Adipose tissue (tissue), 3 donors: Measurements from ENCODE around the gene FTL. TPM values are rescaled to one million over a fixed set of nuclear protein-coding genes. Genes with fewer than 3 reads are reported as not detected.

ENCODE experiments used
- H3K27ac ChIP-seq: one replicate; pipeline ENCODE4 v1.5.1; 2013; ENCODE audit warnings: low read depth, low read length
- WGBS, 3 donors: extraction: QIAGEN DNeasy Blood & Tissue Kit; methylation state at CpG; one replicate each; pipeline ENCODE4 v1.1.7; 2013; 5-methylcytosine and 5-hydroxymethylcytosine counted together
- polyA plus RNA-seq, 3 donors: library from polyadenylated mRNA; stranded (reverse); fragments of 200-250 nt; gene quantifications; one replicate each; pipeline ENCODE4 v1.2.3, GENCODE V29; 2013
- donor health status: healthy with polysubstance abuse.
- donor health status: Bipolar disorder and iron deficiency.
- donor health status: healthy.

Gene FTL
- polyA plus RNA-seq, 3 donors: 1,172 to 18,296 (median 6,752) TPM

- WGBS, 3 donors: 91 to 96% (median 95%) methylated on average over 9 of the region's 9 CpGs
- no peak overlapping the region for H3K27ac ChIP-seq
Measured at GRCh38 chr19:48982280-48982679, 17.2 kb downstream of the FTL start.

DNA sequence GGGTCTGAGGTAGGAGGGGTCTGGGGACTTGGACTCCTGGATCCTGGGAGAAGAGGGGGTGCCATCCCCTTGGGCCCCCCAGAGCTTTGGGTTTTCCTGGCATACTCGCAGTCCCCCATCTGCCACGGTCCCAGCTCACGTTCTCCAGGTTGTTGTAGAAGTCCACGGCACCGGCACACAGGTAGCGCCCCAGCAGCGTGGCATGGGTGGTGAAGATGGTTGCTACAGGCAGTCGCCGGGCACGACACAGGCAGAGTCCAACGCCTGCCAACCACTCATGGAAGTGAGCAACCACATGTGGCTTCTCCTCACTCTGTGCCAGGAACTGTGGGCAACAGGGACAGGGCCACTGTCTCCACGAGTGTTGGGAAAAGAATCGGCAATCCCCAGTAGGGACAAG lies 20.6 kb downstream of the FTL start:
- no peak overlapping the region for H3K27ac ChIP-seq
- WGBS, 3 donors: 92 to 96% (median 93%) methylated on average over 13 of the region's 13 CpGs

GRCh38 chr19:48986211-48986610 lies 21.1 kb downstream of the FTL start:
- 81 to 100% (median 90%) methylated on average over 3 of the region's 3 CpGs for WGBS, 3 donors
- H3K27ac ChIP-seq: no peak overlapping the region

- H3K27ac ChIP-seq: no peak overlapping the region
- 85 to 88% (median 86%) methylated on average over 7 of the region's 7 CpGs for WGBS, 3 donors
Measured at GRCh38 chr19:48987323-48987722, 22.2 kb downstream of the FTL start.

DNA sequence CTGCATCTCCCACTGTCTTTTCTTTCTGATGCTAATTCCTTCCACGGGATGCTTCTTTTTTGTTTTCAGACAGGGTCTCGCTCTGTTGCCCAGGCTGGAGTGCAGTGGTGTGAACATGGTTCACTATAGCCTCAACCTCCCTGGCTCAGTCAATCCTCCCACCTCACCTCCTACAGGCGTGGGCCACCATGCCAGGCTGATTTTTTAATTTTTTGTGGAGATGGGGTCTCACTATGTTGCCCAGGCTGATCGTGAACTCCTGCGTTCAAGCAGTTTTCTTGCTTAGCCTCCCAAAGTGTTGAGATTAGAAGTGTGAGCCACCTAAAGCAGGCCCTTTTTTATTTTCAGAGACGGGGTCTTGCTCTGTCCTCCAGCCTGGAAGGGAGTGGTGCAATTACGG lies 23.2 kb downstream of the FTL start:
- WGBS, 3 donors: 86 to 98% (median 98%) methylated on average over 7 of the region's 7 CpGs

DNA sequence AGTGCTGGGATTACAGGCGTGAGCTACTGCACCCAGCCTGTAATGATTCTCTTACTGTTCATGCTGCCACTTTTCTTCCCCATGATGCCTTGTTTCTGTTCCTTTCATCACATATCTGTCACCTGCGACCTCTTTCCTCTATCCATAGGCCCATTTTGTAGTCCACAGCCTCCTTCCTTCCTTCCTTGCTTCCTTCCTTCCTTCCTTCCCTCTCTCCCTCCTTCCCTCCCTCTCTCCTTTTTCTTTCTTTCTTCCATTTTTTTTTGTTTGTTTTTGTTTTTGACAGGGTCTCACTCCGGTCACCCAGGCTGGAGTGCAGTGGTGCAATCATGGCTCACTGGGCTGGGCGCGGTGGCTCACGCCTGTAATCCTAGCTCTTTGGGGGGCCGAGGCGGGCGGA lies 23.8 kb downstream of the FTL start:
- H3K27ac ChIP-seq: no peak overlapping the region
- WGBS, 3 donors: 87 to 91% (median 90%) methylated on average over 9 of the region's 9 CpGs

More for the DNA sequence above, 23.2 kb downstream of the FTL start:
- no peak overlapping the region for H3K27ac ChIP-seq

DNA sequence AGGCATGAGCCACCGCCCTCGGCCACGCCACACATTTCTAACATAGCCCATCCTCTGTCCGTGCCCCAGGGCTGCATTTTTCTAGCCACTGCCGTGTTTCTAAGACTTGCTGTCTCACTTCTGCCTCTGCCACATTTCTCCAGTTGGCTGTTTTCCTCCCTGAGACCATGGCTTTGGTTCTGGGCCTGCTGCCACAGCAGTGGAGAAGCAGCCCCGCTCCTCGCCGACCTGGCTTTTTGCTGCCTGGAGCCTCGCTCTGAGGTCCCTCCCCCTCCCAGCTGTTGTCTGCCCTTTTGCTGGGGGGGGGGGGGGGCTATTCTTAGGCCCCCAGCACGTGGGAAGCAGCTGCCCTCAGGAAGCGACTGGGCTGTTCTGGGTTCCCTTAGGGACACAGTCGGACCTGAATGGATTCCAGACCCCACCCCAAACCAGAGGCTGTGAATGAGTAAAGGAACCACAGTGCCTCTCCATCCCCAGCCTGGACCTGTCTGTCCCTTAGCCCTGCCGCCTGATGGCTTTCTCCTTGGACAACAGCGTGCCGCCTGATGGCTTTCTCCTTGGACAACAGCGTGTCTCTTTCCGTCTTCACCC lies 24.7 kb downstream of the FTL start:
- H3K27ac ChIP-seq: no peak overlapping the region
- WGBS, 3 donors: 68 to 83% (median 73%) methylated on average over 17 of the region's 17 CpGs

GRCh38 chr19:48990400-48990799 lies 25.3 kb downstream of the FTL start:
- WGBS, 3 donors: 60 to 70% (median 66%) methylated on average over 4 of the region's 4 CpGs
- no peak overlapping the region for H3K27ac ChIP-seq

GRCh38 chr19:48991011-48991609 lies 26.0 kb downstream of the FTL start:
- no peak overlapping the region for H3K27ac ChIP-seq

DNA sequence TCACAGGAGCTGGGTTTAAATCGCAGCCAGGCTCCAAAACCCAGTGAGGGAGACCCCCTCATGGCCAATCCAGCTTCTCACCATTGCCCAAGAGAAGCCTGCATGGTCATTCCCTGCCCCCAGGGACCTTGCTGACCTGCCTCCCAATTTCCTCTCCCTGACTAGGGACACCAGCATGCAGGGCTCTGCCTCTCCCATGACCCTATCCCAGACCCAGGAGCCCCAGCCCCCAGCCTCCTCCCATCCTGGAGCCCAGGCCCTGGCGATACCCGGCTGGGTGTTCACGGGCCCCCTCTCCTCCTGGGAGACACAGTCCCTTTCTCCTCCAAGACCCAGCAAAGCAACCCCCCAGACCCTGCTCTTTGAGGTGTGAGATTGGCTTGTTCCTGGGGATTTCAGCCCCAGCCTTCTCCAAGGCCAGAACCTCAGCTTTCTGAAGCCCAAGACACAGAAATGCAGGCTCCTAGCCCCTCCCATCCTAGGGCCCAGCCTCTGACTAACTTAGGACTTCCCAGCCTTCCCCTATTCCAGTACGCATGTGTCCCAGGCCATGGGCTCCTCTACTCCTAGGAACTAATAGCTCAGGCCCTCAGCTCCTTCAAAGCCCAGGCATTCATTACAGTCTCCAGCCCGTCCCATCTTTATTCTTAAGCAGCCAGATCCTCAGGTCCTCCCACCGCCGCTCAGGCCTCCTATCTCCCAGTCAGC lies 26.9 kb downstream of the FTL start:
- WGBS, 3 donors: 14 to 30% (median 14%) methylated on average over 8 of the region's 8 CpGs
- H3K27ac ChIP-seq: peak overlapping the region; percentile 59

More at GRCh38 chr19:48991011-48991609, 26.0 kb downstream of the FTL start:
- 88 to 93% (median 90%) methylated on average over 20 to 22 of the region's 22 CpGs for WGBS, 3 donors

DNA sequence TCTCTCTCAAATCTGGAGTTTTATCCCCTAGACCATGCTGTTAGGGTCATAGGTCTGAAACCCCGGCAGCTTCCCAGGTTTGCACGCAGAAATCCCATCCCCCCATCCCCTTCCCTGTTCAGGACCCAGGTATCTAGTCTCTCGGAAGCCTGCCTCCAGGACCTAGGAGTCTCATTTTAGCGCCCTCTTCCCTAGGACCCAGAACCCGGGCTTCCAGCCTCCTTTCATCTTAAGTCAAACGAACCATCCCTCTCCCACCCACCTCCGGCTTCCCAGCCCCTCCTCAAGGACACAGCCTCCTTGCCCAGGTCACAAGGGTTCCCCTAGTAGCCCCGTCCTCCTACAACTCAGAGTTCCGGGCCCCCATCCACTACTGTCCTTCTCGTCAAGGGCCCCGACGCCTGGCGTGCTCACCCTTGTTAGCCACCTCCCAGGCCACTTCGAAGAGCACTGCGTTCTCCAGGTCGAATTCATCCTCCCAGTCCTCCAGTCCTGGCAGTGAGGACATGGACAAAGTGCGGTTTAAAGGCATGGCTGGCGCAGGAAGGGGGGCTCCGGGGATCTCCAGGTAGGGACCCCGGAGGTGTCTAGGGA lies 27.6 kb downstream of the FTL start:
- H3K27ac ChIP-seq: peak overlapping the region; percentile 59
- 0 to 1% (median 1%) methylated on average over 20 of the region's 20 CpGs for WGBS, 3 donors

DNA sequence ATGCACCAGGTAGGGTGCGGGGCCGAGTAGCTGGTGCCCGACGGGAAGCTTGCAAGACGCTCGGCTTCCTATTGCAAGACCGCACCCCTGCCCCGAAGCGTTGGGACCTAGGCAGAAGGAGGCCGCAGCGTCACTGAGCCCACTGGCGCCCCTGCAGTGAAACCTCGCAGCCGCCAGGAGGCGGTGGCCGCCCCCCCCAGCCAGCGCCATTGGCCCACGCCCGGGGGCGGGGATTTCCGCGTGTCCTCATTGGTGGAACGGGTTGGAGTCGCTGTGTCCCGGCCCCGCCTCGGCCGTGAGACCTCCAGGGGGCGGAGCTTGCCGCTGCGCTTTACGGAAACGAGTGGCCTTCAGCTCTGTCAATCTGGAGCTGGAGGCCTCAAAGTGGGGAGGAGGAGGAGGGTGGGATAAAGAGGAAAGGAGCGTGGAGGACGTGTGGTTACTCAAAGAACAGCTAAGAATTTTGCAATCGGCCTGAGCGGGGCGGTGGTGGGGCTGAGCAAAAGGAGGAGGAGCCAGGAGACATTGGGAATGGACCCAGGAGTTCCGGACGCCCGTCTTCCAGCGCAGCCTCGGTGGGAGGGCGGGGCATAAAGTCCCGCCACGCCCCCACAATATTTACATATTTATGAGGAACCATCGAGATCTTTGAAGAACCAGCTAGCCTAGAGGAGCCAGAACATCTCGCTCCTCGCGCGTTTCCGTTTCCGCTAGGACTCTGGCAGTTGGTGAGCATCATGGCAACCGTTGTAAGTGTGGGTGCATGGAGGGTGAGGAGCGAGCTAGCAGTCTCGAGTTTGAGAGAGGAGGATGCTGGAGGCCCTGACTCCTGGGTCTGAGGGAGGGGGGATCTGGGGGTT lies 28.3 kb downstream of the FTL start, which contains the start of the genes GYS1 and RUVBL2:
Gene GYS1 (minus strand): TSS at position 135 of the 860 bp plus-strand sequence. CDS start 197 bp downstream, outside the sequence.
Gene RUVBL2 (plus strand): TSS at position 713 of the 860 bp plus-strand sequence. CDS start 25 bp downstream, at position 738.
- WGBS, 3 donors: 0 to 1% (median 0%) methylated on average over 56 of the region's 56 CpGs
- H3K27ac ChIP-seq: peak within 1 kb of the TSS; percentile 59

DNA sequence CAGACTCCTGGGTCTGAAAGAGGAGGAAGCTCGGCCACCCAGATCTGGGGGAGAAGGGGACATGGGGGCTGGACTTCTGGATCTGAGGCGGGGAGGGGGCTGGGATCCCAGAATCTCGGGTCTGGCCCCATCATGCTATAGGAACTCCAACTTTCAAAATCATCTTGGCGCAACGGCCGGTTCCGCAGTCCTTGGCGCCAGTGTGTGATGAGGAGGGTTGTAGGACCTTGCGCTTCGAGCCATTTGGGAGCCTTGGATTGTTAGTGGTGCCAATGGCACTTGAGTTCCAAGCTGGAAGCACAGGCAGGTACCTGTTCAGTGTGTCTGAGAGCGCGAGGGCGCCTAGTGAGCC lies 28.9 kb downstream of the FTL start:
- WGBS, 3 donors: 1% methylated on average over 13 of the region's 13 CpGs
- no peak overlapping the region for H3K27ac ChIP-seq

- no peak overlapping the region for H3K27ac ChIP-seq
- WGBS, 3 donors: 57 to 84% (median 81%) methylated on average over 5 of the region's 5 CpGs
Measured at GRCh38 chr19:48997972-48998371, 32.9 kb downstream of the FTL start.

- 54 to 62% (median 55%) methylated on average over 16 of the region's 16 CpGs for WGBS, 3 donors
- H3K27ac ChIP-seq: no peak overlapping the region
Measured at GRCh38 chr19:48999481-49000325, 34.6 kb downstream of the FTL start.

GRCh38 chr19:49004133-49004532 lies 39.0 kb downstream of the FTL start:
- 98 to 99% (median 98%) methylated on average over 15 of the region's 15 CpGs for WGBS, 3 donors
- no peak overlapping the region for H3K27ac ChIP-seq

- no peak overlapping the region for H3K27ac ChIP-seq
- WGBS, 3 donors: 89 to 96% (median 94%) methylated on average over 7 of the region's 7 CpGs
Measured at GRCh38 chr19:49004964-49005614, 40.0 kb downstream of the FTL start.
